H1 (cell line): ENCODE measurements around the gene PLCB4.

Experiments used
- POLR2AphosphoS5 ChIP-seq: IDR thresholded peaks from 2 replicates; pipeline ENCODE4 v1.6.1; 2011; ENCODE audit warnings: low read depth, low read length
- TF ChIP-seq, protein P1 (sequence below), 3 experiments: IDR thresholded peaks; 1 replicate in 2 of 3; 2 replicates in 1 of 3; pipeline versions ENCODE4 v1.5.1 to v1.6.1; 2011; ENCODE audit warnings: low read length in 3 of 3, mild to moderate bottlenecking in 3 of 3, inconsistent platforms in 2 of 3, low read depth in 1 of 3, moderate library complexity in 1 of 3; ENCODE audit not compliant: insufficient read depth in 1 of 3; ENCODE audit errors: control extremely low read depth in 1 of 3

DNA sequence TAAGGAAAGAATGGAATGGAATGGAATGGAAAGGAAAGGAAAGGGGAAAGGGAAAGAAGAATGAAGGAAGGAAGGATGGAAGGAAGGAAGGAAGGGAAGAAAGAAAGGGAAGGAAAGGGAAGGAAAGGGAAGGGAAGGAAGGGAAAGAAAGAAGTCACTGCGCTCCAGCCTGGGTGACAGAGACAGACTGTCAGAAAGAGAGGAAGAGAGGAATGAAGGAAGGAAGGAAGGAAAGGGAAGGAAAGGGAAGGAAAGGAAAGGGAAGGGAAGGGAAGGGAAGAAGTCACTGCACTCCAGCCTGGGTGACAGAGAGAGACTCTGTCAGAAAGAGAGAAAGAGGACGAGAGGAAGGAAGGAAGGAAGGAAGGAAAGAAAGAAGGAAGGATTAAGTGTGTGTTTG lies 224.3 kb downstream of the PLCB4 start:
- TF ChIP-seq, protein P1, sequence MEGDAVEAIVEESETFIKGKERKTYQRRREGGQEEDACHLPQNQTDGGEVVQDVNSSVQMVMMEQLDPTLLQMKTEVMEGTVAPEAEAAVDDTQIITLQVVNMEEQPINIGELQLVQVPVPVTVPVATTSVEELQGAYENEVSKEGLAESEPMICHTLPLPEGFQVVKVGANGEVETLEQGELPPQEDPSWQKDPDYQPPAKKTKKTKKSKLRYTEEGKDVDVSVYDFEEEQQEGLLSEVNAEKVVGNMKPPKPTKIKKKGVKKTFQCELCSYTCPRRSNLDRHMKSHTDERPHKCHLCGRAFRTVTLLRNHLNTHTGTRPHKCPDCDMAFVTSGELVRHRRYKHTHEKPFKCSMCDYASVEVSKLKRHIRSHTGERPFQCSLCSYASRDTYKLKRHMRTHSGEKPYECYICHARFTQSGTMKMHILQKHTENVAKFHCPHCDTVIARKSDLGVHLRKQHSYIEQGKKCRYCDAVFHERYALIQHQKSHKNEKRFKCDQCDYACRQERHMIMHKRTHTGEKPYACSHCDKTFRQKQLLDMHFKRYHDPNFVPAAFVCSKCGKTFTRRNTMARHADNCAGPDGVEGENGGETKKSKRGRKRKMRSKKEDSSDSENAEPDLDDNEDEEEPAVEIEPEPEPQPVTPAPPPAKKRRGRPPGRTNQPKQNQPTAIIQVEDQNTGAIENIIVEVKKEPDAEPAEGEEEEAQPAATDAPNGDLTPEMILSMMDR (IDR thresholded peaks at IDR 0.05; ENCODE audit: control extremely low read depth in 1 of 3, insufficient read depth in 1 of 3, low read depth in 1 of 3, low read length in 3 of 3): no peak
- no peak for TF ChIP-seq POLR2AphosphoS5
